Suprapubic skin (tissue), 4 donors: ENCODE measurements around the gene S100A14.

Experiments
- CTCF ChIP-seq, 2 donors: fragments of 200-600 bp in 1 of 2; fragments of 450-650 bp in 1 of 2; sonication (generic) in 1 of 2; IDR thresholded peaks; one replicate each; pipeline ENCODE4 v1.5.1; 2016 to 2019; ENCODE audit warnings: antibody characterized with exemption in 2 of 2, mild to moderate bottlenecking in 1 of 2, moderate library complexity in 1 of 2
- POLR2A ChIP-seq, 2 donors: fragments of 450-650 bp; IDR thresholded peaks; one replicate each; pipeline ENCODE4 v1.6.1; 2017; ENCODE audit warnings: antibody characterized with exemption in 2 of 2, mild to moderate bottlenecking in 2 of 2, moderate library complexity in 2 of 2
- POLR2AphosphoS5 ChIP-seq, 3 donors: sonication (generic); formaldehyde crosslinking; IDR thresholded peaks; one replicate each; pipeline ENCODE4 v1.6.1; 2017; ENCODE audit warnings: antibody characterized with exemption in 3 of 3

- TF ChIP-seq CTCF (IDR thresholded peaks at IDR 0.05) (no peak), POLR2AphosphoS5 (IDR thresholded peaks at IDR 0.05) (no peak), POLR2A (IDR thresholded peaks at IDR 0.05) (no peak)
Measured at GRCh38 chr1:153587314-153587713, 28.8 kb downstream of the S100A14 start.
